Heart left ventricle (tissue), 16 donors: ENCODE data around the gene JPH3. TPM values are rescaled to one million over a fixed set of nuclear protein-coding genes. Genes with fewer than 3 reads are reported as not detected.

Experiments
- ATAC-seq, 4 donors: fragments of 200-7000 bp; cut with Tn5 transposase; one replicate each; pipeline ENCODE4 v1.9.1; 2020 to 2022; ENCODE audit warnings: moderate library complexity in 4 of 4, mild to moderate bottlenecking in 3 of 4, moderate number of reproducible peaks in 1 of 4
- DNase-seq, 5 donors: peaks; one replicate each; pipeline ENCODE4 v3.0.0-alpha.2; 2020
- H3K27ac ChIP-seq, 12 donors: fragments of 200-600 bp; sonication (generic) in 4 of 12; one replicate each; pipeline versions ENCODE4 v1.5.0 to v1.8.0; 2016 to 2022; ENCODE audit warnings: mild to moderate bottlenecking in 2 of 12
- H3K27me3 ChIP-seq, 9 donors: fragments of 200-600 bp; sonication (generic) in 2 of 9; one replicate each; pipeline versions ENCODE4 v1.5.1 to v1.8.0; 2016 to 2022; ENCODE audit warnings: mild to moderate bottlenecking in 3 of 9
- H3K36me3 ChIP-seq, 9 donors: fragments of 200-600 bp; sonication (generic) in 2 of 9; one replicate each; pipeline versions ENCODE4 v1.5.0 to v1.8.0; 2018 to 2022; ENCODE audit warnings: mild to moderate bottlenecking in 2 of 9
- H3K4me1 ChIP-seq, 12 donors: fragments of 200-600 bp; sonication (generic) in 4 of 12; one replicate each; pipeline versions ENCODE4 v1.5.0 to v1.8.0; 2016 to 2022; ENCODE audit warnings: mild to moderate bottlenecking in 3 of 12
- H3K4me3 ChIP-seq, 12 donors: fragments of 200-600 bp; sonication (generic) in 4 of 12; one replicate each; pipeline versions ENCODE4 v1.5.0 to v1.8.0; 2017 to 2022; ENCODE audit warnings: mild to moderate bottlenecking in 9 of 12, moderate library complexity in 4 of 12
- H3K9me3 ChIP-seq, 12 donors: fragments of 200-600 bp; sonication (generic) in 4 of 12; one replicate each; pipeline versions ENCODE4 v1.5.0 to v1.8.0; 2016 to 2022; ENCODE audit warnings: mild to moderate bottlenecking in 1 of 12
- CTCF ChIP-seq, 12 donors: fragments of 200-600 bp; sonication (generic) in 4 of 12; IDR thresholded peaks; one replicate each; pipeline versions ENCODE4 v1.5.0 to v1.8.0; 2018 to 2022; ENCODE audit warnings: antibody characterized with exemption in 12 of 12, mild to moderate bottlenecking in 5 of 12
- POLR2A ChIP-seq, 2 donors: fragments of 450-650 bp; IDR thresholded peaks; one replicate each; pipeline ENCODE4 v1.6.1; 2017; ENCODE audit warnings: antibody characterized with exemption in 2 of 2, mild to moderate bottlenecking in 2 of 2, moderate library complexity in 2 of 2
- whole genome bisulfite sequencing, 4 donors: extraction: QIAGEN DNeasy Blood & Tissue Kit in 2 of 4; methylation state at CpG; one replicate each; pipeline versions ENCODE4 v1.1.5 to v1.1.7; 2013 to 2018; 5-methylcytosine and 5-hydroxymethylcytosine counted together
- intact Hi-C, 10 donors: fragments of 100-400 bp; cut with DNase I; formaldehyde crosslinking; loops; one replicate each; pipeline versions ENCODE4 v1.11.1 to v1.14.2; 2022
- polyA plus RNA-seq, 2 donors: library from polyadenylated mRNA; stranded (reverse); fragments of 200-250 nt; gene quantifications; one replicate each; pipeline ENCODE4 v1.2.3, GENCODE V29; 2013
- total RNA-seq, 9 donors: library from RNA; depleted of rRNA in 2 of 9; stranded (reverse); fragments of >200 nt in 2 of 9; fragmentation: NEBNext Ultra II Directional in 3 of 9; extraction: Animal tissue kit (Norgen Biotek cat#: 25700) in 3 of 9; gene quantifications; one replicate each; pipeline versions ENCODE4 v1.1.0 to v1.2.4, GENCODE V29; 2016 to 2023
- donor health status: ischemic (EF 13 %, LVEDD 7.1; RV severe dilation, severe dysfunction).
- donor health status: healthy with polysubstance abuse.
- donor health status: DM: no; HTN: yes; CAD: no.
- donor health status: DM: no; HTN: no; CAD: no.
- donor health status: ischemic (EF 25% LVEDD 6.9; RV normal size, moderate dysfunction).
- donor health status: ischemic (EF 25% LVEDD 5.7; RV mildly dilated, moderate dysfunction).
- donor health status: healthy.
- donor health status: DM: yes; HTN: yes; CAD: no.
- donor health status: ischemic (EF 35%, LVEDD 5.7; RV mildly dilated, moderate dysfunction).
- donor health status: nonischemic (EF 11% LVEDD 7.7; RV severe dilation, severe dysfunction).
- donor health status: DM: yes; HTN: yes; CAD: no.
- donor health status: PGD.
- donor health status: ischemic (EF 29% LVEDD 5.4; RV normal size, mild dysfunction).
- donor health status: nonischemic (EF 23%, LVEDD 6.1; RV moderate dilation, normal function).

JPH3 gene
- total and polyA plus RNA-seq, 11 donors = 0.03 to 0.58 (median 0.21) TPM; not detected in 7

DNA sequence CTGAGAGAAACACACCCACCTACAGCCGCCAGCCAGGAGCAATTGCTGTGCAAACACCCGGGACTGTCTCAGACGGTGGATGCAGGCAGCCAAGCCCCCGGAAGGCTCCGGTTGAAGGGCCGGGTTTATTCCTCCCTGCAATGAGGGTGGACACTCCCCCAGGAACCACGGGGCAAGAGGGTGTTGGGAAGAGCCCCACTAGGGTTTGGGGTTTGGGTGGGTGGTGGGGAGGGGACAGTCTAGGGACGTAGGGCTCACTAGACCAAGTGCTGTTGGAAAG lies 19.2 kb downstream of the JPH3 start:
- Histone ChIP-seq H3K4me1 (no peaks in the 10 kb centered on the region), H3K27me3 (peaks cover 0 to 40% (median 11%) of the 10 kb centered on the region in 9 donors), H3K36me3 (no peaks in the 10 kb centered on the region), H3K9me3 (no peaks in the 10 kb centered on the region), H3K27ac (no peak overlapping the region), H3K4me3 (no peak overlapping the region)
- ATAC-seq (no peak), DNase-seq (peak in 1 of 5 donors; percentile 46)
- TF ChIP-seq CTCF (IDR thresholded peaks at IDR 0.05) (no peak), POLR2A (IDR thresholded peaks at IDR 0.05) (no peak)
- intact Hi-C loops = no loop called here
- WGBS, 4 donors = 54 to 65% (median 59%) methylated on average over 8 of the region's 8 CpGs

DNA sequence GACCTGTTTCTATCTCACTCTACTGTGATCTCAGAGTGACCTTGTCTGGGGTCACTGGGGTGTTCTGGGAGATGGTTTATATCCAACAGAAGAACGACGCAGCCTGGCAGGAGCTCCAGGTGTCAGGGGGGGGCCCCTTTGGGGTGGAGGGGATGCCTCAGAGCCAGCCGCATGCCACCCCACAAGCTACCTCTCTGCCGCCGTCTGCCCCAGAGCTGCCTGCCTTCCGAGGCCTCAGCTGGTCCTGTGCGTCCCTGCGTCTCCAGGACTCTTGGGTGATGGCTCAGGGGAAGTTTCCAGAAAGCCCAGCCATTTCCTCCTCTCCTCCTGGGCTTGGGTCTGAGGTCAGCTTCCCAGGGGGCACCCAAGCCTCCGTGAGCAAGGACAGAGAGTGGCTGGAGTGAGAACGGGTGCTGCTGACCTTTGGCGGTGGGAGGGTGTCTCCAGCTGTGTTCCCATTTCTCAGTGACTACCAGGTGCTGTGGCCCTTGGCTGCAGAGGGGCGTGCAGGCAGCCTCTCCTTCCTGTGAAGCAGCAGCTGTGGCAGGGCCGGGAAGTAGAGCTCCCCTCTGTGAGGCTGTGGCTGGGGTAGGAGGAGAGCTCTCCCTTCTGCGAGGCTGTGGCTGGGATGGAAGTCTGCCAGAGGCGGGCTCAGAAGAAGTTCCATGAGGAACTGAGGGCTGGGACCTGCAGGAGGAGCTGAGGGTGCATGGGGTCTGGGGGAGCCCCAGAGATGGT lies 19.8 kb downstream of the JPH3 start:
- no peaks in the 10 kb centered on the region for H3K4me1 ChIP-seq
- H3K36me3 ChIP-seq = no peaks in the 10 kb centered on the region
- H3K27me3 ChIP-seq = peaks cover 0 to 37% (median 11%) of the 10 kb centered on the region in 9 donors
- intact Hi-C loops = no loop called here
- no peak overlapping the region for H3K4me3 ChIP-seq
- TF ChIP-seq POLR2A (IDR thresholded peaks at IDR 0.05) = no peak
- no peak for TF ChIP-seq CTCF (IDR thresholded peaks at IDR 0.05)
- WGBS, 4 donors = 38 to 47% (median 41%) methylated on average over 8 to 15 of the region's 15 CpGs
- no peak overlapping the region for H3K27ac ChIP-seq
- peak in 2 of 5 donors; percentile 17 to 31 for DNase-seq
- no peaks in the 10 kb centered on the region for H3K9me3 ChIP-seq
- no peak for ATAC-seq

- H3K4me1 ChIP-seq = no peaks in the 10 kb centered on the region
- intact Hi-C loops = no loop called here
- no peak for TF ChIP-seq POLR2A (IDR thresholded peaks at IDR 0.05)
- no peak for TF ChIP-seq CTCF (IDR thresholded peaks at IDR 0.05)
- H3K27ac ChIP-seq = no peak overlapping the region
- H3K36me3 ChIP-seq = no peaks in the 10 kb centered on the region
- ATAC-seq (no peak), DNase-seq (peak in 1 of 5 donors; percentile 57)
- H3K9me3 ChIP-seq = no peaks in the 10 kb centered on the region
- 77 to 93% (median 79%) methylated on average over 7 to 10 of the region's 10 CpGs for WGBS, 4 donors
- H3K27me3 ChIP-seq = peaks cover 0 to 39% (median 11%) of the 10 kb centered on the region in 9 donors
- no peak overlapping the region for H3K4me3 ChIP-seq
Observed at GRCh38 chr16:87622756-87623319, 20.5 kb downstream of the JPH3 start.

DNA sequence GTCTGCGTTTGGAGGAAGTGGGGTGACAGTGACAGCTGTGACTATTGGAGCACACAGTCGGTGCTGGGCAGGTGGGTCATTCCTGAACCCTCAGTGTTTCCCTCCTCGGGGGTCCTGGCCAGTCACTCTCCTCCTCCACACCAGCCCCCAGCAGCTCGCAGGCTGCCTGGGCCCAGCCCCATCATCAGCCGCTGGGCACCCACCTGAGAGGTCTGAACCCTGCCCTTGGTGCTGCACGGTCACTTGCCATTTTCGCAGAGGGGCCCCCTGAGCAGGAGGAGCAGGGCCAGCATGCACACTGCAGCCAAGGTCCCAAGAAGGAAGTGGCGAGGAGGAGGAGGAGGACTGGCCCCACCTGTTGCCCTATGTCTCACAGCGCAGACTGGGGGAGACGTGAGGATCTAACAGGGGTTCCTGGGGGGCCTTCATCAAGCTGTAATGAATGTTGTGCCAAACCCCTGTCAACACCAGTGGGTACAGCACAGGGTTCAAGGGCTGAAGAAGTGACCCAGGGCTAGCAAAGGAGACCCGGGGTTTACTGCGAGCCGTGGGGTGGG lies 23.0 kb downstream of the JPH3 start:
- ATAC-seq (no peak), DNase-seq (no peak)
- no peak overlapping the region for H3K4me3 ChIP-seq
- H3K27me3 ChIP-seq = peaks cover 0 to 33% (median 7%) of the 10 kb centered on the region in 9 donors
- intact Hi-C loops = no loop called here
- peaks cover 0 to 5% (median 0%) of the 10 kb centered on the region in 12 donors for H3K9me3 ChIP-seq
- WGBS, 4 donors = 76 to 82% (median 79%) methylated on average over 12 to 13 of the region's 13 CpGs
- TF ChIP-seq CTCF (IDR thresholded peaks at IDR 0.05) (no peak), POLR2A (IDR thresholded peaks at IDR 0.05) (no peak)
- no peaks in the 10 kb centered on the region for H3K4me1 ChIP-seq
- H3K36me3 ChIP-seq = no peaks in the 10 kb centered on the region
- H3K27ac ChIP-seq = no peak overlapping the region
